Adipose tissue (tissue), 3 donors: ENCODE results near the gene TM4SF18. TPM values are rescaled to one million over a fixed set of nuclear protein-coding genes. Genes with fewer than 3 reads are reported as not detected.

Experiments
- H3K27ac ChIP-seq: one replicate; pipeline ENCODE4 v1.5.1; 2013; ENCODE audit warnings: low read depth, low read length
- WGBS, 3 donors: extraction: QIAGEN DNeasy Blood & Tissue Kit; methylation state at CpG; one replicate each; pipeline ENCODE4 v1.1.7; 2013; 5-methylcytosine and 5-hydroxymethylcytosine counted together
- polyA plus RNA-seq, 3 donors: library from polyadenylated mRNA; stranded (reverse); fragments of 200-250 nt; gene quantifications; one replicate each; pipeline ENCODE4 v1.2.3, GENCODE V29; 2013
- donor health status: healthy with polysubstance abuse.
- donor health status: Bipolar disorder and iron deficiency.
- donor health status: healthy.

Gene TM4SF18
- polyA plus RNA-seq, 3 donors, result 4.2 to 25.1 (median 5.4) TPM

GRCh38 chr3:149306751-149307434, 26.5 kb downstream of the TM4SF18 start:
- WGBS, 3 donors, result 93 to 98% (median 95%) methylated on average over 2 of the region's 2 CpGs
- H3K27ac ChIP-seq, result no peak overlapping the region

- 90 to 96% (median 93%) methylated on average over 2 of the region's 2 CpGs for WGBS, 3 donors
- no peak overlapping the region for H3K27ac ChIP-seq
Measured at GRCh38 chr3:149305376-149305775, 28.1 kb downstream of the TM4SF18 start.

- 15 to 32% (median 30%) methylated on average over 5 of the region's 5 CpGs for WGBS, 3 donors
- no peak overlapping the region for H3K27ac ChIP-seq
Measured at GRCh38 chr3:149299938-149300801, 33.3 kb downstream of the TM4SF18 start.

- H3K27ac ChIP-seq, result no peak overlapping the region
- 86 to 89% (median 87%) methylated on average over 2 of the region's 2 CpGs for WGBS, 3 donors
Measured at GRCh38 chr3:149296972-149297371, 36.5 kb downstream of the TM4SF18 start.

GRCh38 chr3:149292666-149293065, 40.8 kb downstream of the TM4SF18 start:
- H3K27ac ChIP-seq, result no peak overlapping the region
- 44 to 72% (median 52%) methylated on average over 6 of the region's 6 CpGs for WGBS, 3 donors

DNA sequence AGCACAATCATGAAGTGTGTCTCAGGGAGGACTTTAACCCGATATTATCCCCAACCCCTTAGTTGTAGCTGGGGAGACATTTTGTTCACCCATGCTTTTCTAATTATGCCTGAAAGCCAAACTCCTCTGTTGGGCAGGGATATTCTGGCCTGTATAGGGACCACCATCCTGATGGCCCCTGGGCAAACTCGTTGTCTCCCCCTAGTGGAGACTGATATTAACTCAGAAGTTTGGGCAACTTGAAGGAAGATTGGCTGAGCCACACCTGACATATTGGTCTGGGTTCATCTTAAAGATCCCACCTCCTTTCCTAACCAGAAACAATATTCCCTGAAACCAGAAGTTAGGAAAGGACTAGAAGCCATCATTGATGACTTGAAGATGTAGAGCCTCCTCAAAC, 42.3 kb downstream of the TM4SF18 start:
- H3K27ac ChIP-seq, result no peak overlapping the region
- WGBS, 3 donors, result 73 to 76% (median 75%) methylated on average over 2 of the region's 2 CpGs

GRCh38 chr3:149288655-149289054, 44.8 kb downstream of the TM4SF18 start:
- 81 to 89% (median 88%) methylated on average over 5 of the region's 5 CpGs for WGBS, 3 donors
- H3K27ac ChIP-seq, result no peak overlapping the region

DNA sequence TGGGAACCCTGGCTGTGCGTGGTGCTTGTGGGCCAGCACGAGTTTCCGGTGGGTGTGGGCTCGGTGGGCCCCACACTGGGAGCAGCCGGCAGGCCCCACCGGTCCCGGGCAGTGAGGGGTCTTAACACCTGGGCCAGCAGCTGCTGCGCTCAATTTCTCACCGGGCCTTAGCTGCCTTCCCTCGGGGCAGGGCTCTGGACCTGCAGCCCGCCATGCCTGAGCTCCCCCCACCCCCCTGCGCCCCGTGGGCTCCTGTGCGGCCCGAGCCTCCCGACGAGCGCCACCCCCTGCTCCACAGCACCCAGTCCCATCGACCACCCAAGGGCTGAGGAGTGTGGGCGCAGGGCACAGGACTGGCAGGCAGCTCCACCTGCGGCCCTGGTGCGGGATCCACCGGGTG, 49.4 kb downstream of the TM4SF18 start:
- 92 to 98% (median 95%) methylated on average over 12 to 23 of the region's 23 CpGs for WGBS, 3 donors
- no peak overlapping the region for H3K27ac ChIP-seq

GRCh38 chr3:149283401-149283800, 50.0 kb downstream of the TM4SF18 start:
- no peak overlapping the region for H3K27ac ChIP-seq
- 69 to 86% (median 86%) methylated on average over 5 of the region's 5 CpGs for WGBS, 3 donors

DNA sequence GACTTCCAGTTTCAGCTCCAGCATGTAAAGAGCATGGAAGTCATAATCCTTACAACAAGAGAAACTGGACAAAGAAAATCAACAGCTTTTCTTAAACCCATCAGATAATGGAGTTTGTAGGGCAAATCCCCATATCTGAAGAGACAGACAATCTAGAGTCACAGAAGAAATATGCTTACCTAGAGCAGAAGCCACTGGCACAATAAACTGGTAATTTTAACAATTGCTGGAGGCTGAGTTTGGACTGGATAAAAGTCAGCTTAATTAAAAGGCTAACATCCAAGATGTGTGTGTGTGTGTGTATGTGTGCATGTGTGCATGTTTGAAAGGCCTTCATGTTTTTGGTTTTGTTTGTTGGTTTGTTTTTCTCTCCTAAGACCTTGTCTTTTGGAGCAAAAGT, 50.6 kb downstream of the TM4SF18 start:
- no peak overlapping the region for H3K27ac ChIP-seq

GRCh38 chr3:149282322-149282721, 51.1 kb downstream of the TM4SF18 start:
- whole genome bisulfite sequencing, 3 donors, result 95 to 100% (median 100%) methylated on average over 1 of the region's 1 CpG
- no peak overlapping the region for H3K27ac ChIP-seq

- H3K27ac ChIP-seq, result no peak overlapping the region
Measured at GRCh38 chr3:149280671-149281349, 52.6 kb downstream of the TM4SF18 start.

DNA sequence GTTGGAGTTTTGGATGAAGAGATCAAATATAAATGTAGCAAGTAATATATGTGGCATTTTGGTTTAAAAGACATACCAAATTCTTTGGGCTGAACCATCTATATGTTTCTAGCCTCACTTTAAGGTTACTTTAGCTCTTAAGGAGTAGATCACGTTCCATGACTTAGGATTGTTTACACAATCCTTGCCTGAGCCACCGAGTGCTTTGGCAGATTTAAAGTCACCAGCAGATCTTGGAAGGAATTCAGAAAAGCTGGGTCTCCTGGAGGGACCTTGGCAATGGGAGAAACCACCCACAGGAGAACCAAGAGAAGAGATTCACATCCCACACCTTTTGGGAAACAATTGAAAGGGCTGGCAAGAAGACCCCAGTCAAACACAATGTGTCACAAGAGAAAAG, 54.5 kb downstream of the TM4SF18 start:
- no peak overlapping the region for H3K27ac ChIP-seq
- WGBS, 3 donors, result 29 to 80% (median 62%) methylated on average over 2 of the region's 2 CpGs

More at GRCh38 chr3:149280671-149281349, 52.6 kb downstream of the TM4SF18 start:
- WGBS, 3 donors, result 93 to 98% (median 94%) methylated on average over 2 of the region's 2 CpGs

- no peak overlapping the region for H3K27ac ChIP-seq
- WGBS, 3 donors, result 33 to 47% (median 45%) methylated on average over 3 of the region's 3 CpGs
Measured at GRCh38 chr3:149277331-149277813, 56.1 kb downstream of the TM4SF18 start.

DNA sequence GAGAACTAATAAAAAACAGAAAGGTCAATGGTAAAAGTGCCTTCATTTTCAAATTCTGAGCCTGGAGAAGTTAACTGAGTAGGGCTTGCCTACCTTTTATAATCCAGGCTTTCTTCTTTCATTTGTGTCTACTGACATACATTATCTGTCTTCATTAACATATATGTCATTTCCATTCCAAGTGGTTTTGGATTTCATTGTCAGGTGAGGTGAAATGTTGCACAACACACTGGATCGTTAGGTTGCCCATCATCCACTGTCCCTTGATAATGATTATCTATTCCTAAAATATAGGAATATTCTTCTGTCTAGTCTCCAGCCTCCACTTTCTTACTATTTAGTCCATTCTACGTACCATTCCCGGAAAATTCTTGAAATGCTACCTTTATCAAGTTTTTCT, 56.8 kb downstream of the TM4SF18 start:
- H3K27ac ChIP-seq, result no peak overlapping the region
- 82 to 85% (median 84%) methylated on average over 3 of the region's 3 CpGs for WGBS, 3 donors

- no peak overlapping the region for H3K27ac ChIP-seq
- WGBS, 3 donors, result 54 to 74% (median 63%) methylated on average over 3 of the region's 3 CpGs
Measured at GRCh38 chr3:149274220-149274619, 59.2 kb downstream of the TM4SF18 start.

- H3K27ac ChIP-seq, result no peak overlapping the region
- 36 to 48% (median 41%) methylated on average over 4 of the region's 4 CpGs for WGBS, 3 donors
Measured at GRCh38 chr3:149273096-149273751, 60.2 kb downstream of the TM4SF18 start.

DNA sequence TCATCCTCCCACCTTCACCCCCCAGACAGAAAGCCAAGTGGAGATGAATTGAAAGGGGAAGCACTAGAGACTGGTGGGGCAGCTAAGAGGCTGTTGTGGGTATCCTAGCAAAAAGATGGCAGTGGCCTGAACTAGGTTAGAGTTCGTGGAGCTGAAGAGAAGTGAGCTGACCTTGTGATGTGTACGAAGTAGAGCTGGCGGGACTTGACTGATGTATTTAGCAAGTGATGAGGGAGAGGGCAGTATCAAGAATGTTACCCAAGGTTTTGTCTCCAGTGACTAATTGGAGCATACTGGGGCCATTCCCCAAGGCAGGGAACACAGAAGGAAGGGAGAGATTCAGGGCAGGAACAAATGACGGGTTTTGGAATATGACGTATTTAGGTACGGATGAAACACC, 61.8 kb downstream of the TM4SF18 start:
- WGBS, 3 donors, result 74 to 86% (median 86%) methylated on average over 6 of the region's 6 CpGs
- no peak overlapping the region for H3K27ac ChIP-seq
